ENCODE results near the gene KIAA1143. TPM values are rescaled to one million over a fixed set of nuclear protein-coding genes. Genes with fewer than 3 reads are reported as not detected.

KIAA1143 gene
- total and polyA plus RNA-seq, 9 of the 15 experiments (the other 6 are each of a cell fraction or from before 2014, with no cell fraction given): 25.6 to 72.0 (median 42.2) TPM

- TF ChIP-seq RBBP5 (IDR thresholded peaks at IDR 0.05; ENCODE audit: borderline replicate concordance, insufficient read depth, low read length, poor library complexity, severe bottlenecking) (peak; percentile 60), CREB3L1 (IDR thresholded peaks at IDR 0.05; ENCODE audit: borderline replicate concordance, low read depth) (peak; percentile 75; the same call in 1 of the 2 replicates), L3MBTL2 (IDR thresholded peaks at IDR 0.05) (peak; percentile 92), ZNF408 (CRISPR knock-in tag; IDR thresholded peaks at IDR 0.05; ENCODE audit: low read depth) (no peak), FOXA3 (CRISPR knock-in tag; conservative IDR thresholded peaks at IDR 0.05 in 1 of 2, IDR thresholded peaks at IDR 0.05 in 1 of 2) (no peak), DACH1 (IDR thresholded peaks at IDR 0.05; ENCODE audit: partially characterized antibody) (peak; percentile 62), EP300 (IDR thresholded peaks at IDR 0.05; ENCODE audit: low read length) (peak; percentile 37), ZNF586 (CRISPR knock-in tag; conservative IDR thresholded peaks at IDR 0.05) (no peak), NFIC (IDR thresholded peaks at IDR 0.05) (peak; percentile 20; the same call in 1 of the 2 replicates), HNRNPLL (IDR thresholded peaks at IDR 0.05; ENCODE audit: low read depth, low read length, poor library complexity, severe bottlenecking) (peak; percentile 48), RNF2 (IDR thresholded peaks at IDR 0.05) (0 out of 2 replicates have a peak, but pooled peaks have one; percentile 48), POLR2B (IDR thresholded peaks at IDR 0.05; ENCODE audit: low read depth, partially characterized antibody) (peak; percentile 65), DMBX1 (CRISPR knock-in tag; IDR thresholded peaks at IDR 0.05; ENCODE audit: borderline replicate concordance) (peak; percentile 69; the same call in 1 of the 2 replicates), TOE1 (IDR thresholded peaks at IDR 0.05; ENCODE audit: borderline replicate concordance) (peak; percentile 50; the same call in 1 of the 2 replicates), TOE1 (CRISPR knock-in tag; IDR thresholded peaks at IDR 0.05; ENCODE audit: borderline replicate concordance, low read depth) (no peak), ZNF12 (CRISPR knock-in tag; IDR thresholded peaks at IDR 0.05) (peak; percentile 92), LARP7 (IDR thresholded peaks at IDR 0.05) (no peak), C11orf30 (IDR thresholded peaks at IDR 0.05; ENCODE audit: low read depth) (peak; percentile 94), XRCC5 (IDR thresholded peaks at IDR 0.05; ENCODE audit: low read depth, low read length) (0 out of 2 replicates have a peak, but pooled peaks have one; percentile 42)
- TF ChIP-seq, protein P1, sequence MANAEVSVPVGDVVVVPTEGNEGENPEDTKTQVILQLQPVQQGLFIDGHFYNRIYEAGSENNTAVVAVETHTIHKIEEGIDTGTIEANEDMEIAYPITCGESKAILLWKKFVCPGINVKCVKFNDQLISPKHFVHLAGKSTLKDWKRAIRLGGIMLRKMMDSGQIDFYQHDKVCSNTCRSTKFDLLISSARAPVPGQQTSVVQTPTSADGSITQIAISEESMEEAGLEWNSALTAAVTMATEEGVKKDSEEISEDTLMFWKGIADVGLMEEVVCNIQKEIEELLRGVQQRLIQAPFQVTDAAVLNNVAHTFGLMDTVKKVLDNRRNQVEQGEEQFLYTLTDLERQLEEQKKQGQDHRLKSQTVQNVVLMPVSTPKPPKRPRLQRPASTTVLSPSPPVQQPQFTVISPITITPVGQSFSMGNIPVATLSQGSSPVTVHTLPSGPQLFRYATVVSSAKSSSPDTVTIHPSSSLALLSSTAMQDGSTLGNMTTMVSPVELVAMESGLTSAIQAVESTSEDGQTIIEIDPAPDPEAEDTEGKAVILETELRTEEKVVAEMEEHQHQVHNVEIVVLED (CRISPR knock-in tag; IDR thresholded peaks at IDR 0.05): peak; percentile 79
- TF ChIP-seq, protein P2, sequence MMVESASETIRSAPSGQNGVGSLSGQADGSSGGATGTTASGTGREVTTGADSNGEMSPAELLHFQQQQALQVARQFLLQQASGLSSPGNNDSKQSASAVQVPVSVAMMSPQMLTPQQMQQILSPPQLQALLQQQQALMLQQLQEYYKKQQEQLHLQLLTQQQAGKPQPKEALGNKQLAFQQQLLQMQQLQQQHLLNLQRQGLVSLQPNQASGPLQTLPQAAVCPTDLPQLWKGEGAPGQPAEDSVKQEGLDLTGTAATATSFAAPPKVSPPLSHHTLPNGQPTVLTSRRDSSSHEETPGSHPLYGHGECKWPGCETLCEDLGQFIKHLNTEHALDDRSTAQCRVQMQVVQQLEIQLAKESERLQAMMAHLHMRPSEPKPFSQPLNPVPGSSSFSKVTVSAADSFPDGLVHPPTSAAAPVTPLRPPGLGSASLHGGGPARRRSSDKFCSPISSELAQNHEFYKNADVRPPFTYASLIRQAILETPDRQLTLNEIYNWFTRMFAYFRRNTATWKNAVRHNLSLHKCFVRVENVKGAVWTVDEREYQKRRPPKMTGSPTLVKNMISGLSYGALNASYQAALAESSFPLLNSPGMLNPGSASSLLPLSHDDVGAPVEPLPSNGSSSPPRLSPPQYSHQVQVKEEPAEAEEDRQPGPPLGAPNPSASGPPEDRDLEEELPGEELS (CRISPR knock-in tag; IDR thresholded peaks at IDR 0.05; ENCODE audit: borderline replicate concordance): peak; percentile 26; the same call in 1 of the 2 replicates
- TF ChIP-seq, protein P3, sequence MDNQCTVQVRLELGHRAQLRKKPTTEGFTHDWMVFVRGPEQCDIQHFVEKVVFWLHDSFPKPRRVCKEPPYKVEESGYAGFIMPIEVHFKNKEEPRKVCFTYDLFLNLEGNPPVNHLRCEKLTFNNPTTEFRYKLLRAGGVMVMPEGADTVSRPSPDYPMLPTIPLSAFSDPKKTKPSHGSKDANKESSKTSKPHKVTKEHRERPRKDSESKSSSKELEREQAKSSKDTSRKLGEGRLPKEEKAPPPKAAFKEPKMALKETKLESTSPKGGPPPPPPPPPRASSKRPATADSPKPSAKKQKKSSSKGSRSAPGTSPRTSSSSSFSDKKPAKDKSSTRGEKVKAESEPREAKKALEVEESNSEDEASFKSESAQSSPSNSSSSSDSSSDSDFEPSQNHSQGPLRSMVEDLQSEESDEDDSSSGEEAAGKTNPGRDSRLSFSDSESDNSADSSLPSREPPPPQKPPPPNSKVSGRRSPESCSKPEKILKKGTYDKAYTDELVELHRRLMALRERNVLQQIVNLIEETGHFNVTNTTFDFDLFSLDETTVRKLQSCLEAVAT (IDR thresholded peaks at IDR 0.05): peak; percentile 67 to 82; a peak in 2 of 4 replicates
Measured at GRCh38 chr3:44729384-44729910, 32.0 kb downstream of the KIAA1143 start, which contains the start of gene ZNF501 (continued).

All from K562 (cell line).